Activated CD8-positive, alpha-beta T cell treated with anti-CD3 and anti-CD28 coated beads for 36 hours (primary cell): ENCODE results near the gene TNFAIP8L2. TPM values are rescaled to one million over a fixed set of nuclear protein-coding genes. Genes with fewer than 3 reads are reported as not detected.
A peak's percentile ranks its signal among the peaks of the same experiment; 100 is the strongest.

Source experiments
- ATAC-seq: fragments of 200-7000 bp; cut with Tn5 transposase; one replicate; pipeline ENCODE4 v1.10.0; 2021; ENCODE audit warnings: mild to moderate bottlenecking, moderate library complexity
- CTCF ChIA-PET: fragments of 350-600 bp; sonication (Branson Sonifier 250); formaldehyde crosslinking; loops from one replicate; lab custom pipeline; 2021; ENCODE audit warnings: antibody characterized with exemption; lab: Charles Lee
- POLR2A ChIA-PET: fragments of 350-600 bp; sonication (Branson Sonifier 250); formaldehyde crosslinking; loops from one replicate; lab custom pipeline; 2021; ENCODE audit warnings: antibody characterized with exemption; lab: Charles Lee
- DNase-seq: peaks from one replicate; pipeline ENCODE4 v3.0.0-alpha.2; 2020
- H3K27ac Mint-ChIP-seq: one replicate; pipeline ENCODE4 v1.8.0; 2021; ENCODE audit warnings: mild to moderate bottlenecking, mixed read lengths
- H3K27me3 Mint-ChIP-seq: one replicate; pipeline ENCODE4 v1.8.0; 2021; ENCODE audit warnings: mixed read lengths
- H3K36me3 Mint-ChIP-seq: one replicate; pipeline ENCODE4 v1.8.0; 2021; ENCODE audit warnings: low read depth, mixed read lengths
- H3K4me1 Mint-ChIP-seq: one replicate; pipeline ENCODE4 v1.8.0; 2021; ENCODE audit warnings: low read depth, mixed read lengths
- H3K4me3 Mint-ChIP-seq: one replicate; pipeline ENCODE4 v1.8.0; 2021; ENCODE audit warnings: mild to moderate bottlenecking, moderate library complexity, mixed read lengths
- H3K9me3 Mint-ChIP-seq: one replicate; pipeline ENCODE4 v1.8.0; 2021; ENCODE audit warnings: mixed read lengths
- CTCF ChIP-seq: fragments of 200-600 bp; IDR thresholded peaks from one replicate; pipeline ENCODE4 v1.8.0; 2022; ENCODE audit warnings: antibody characterized with exemption, mild to moderate bottlenecking
- intact Hi-C: fragments of 100-400 bp; cut with micrococcal nuclease; formaldehyde crosslinking; loops from one replicate; pipeline ENCODE4 v1.10.0; 2022
- total RNA-seq, 2 experiments: library from RNA; stranded (reverse); gene quantifications; one replicate each; pipeline ENCODE4 v1.2.3, GENCODE V29; 2021

TNFAIP8L2 gene
- total RNA-seq, 2 experiments from 2014 or later, result 16.1 to 17.5 TPM

DNA sequence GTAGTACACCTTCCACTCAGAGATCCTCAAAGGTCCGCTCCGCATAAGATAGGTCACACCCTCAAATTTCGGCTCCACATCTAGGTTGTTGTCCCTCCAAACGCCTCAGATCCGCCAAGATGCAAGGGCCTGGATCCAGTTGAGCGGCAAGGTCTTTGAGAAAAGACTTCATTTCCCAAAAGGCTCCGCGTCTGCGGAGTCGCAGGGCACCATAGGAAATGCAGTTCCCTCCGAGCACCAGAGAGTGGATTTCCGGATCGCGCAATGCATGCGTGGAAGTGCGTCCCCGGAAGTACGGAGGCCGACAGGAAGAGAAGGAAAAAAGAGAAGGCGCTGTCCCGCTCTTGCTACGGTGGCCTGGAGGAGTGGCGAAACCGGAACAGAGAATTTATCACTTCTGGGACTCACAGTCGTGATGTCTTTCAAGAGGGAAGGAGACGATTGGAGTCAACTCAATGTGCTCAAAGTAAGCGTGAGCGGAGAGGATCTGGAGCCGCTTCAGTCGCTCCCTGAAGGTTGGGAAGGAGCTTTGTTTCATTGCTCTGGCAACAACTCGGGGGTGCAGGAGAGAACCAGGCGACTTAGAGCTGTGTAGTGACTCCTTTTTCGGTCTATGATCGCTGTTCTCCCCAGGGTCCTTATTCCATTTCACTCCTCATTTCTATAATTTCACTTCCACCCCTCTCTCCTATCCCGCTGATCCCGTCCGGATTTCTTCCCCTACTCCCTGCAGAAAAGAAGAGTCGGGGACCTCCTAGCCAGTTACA lies 9.5 kb downstream of the TNFAIP8L2 start, which contains the start of the genes LYSMD1 and SCNM1:
TSS of gene LYSMD1 (minus strand) at position 165 of the 767 bp plus-strand sequence. CDS start 644 bp downstream, outside the sequence.
TSS of gene SCNM1 (plus strand) at position 407 of the 767 bp plus-strand sequence. CDS start at position 416, 9 bp downstream.
- TF ChIP-seq CTCF, result no peak
- peak within 1 kb of the TSS; percentile 94 for H3K27ac Mint-ChIP-seq
- H3K4me3 Mint-ChIP-seq, result peak within 1 kb of the TSS; percentile 91
- intact Hi-C loops, result loop anchor here (1.0 kb wide), 1 partner anchor 10 kb away; the partner anchor contains the start of gene TNFAIP8L2
- no peaks in the 10 kb centered on the region for H3K9me3 Mint-ChIP-seq
- peaks cover 46% of the 10 kb centered on the region for H3K4me1 Mint-ChIP-seq
- no peaks in the 10 kb centered on the region for H3K27me3 Mint-ChIP-seq
- POLR2A ChIA-PET, result interaction anchor here (0.6 to 3.3 kb wide), 9 partner anchors 8 to 182 kb away, joined by 3 to 25 read pairs (median 3); partner anchors contain the start of genes PSMD4, TNFAIP8L2 and VPS72
- DNase-seq (peak; percentile 98), ATAC-seq (peak; percentile 97)
- peaks cover 49% of the 10 kb centered on the region for H3K36me3 Mint-ChIP-seq
- CTCF ChIA-PET, result interaction anchor here (1.1 to 2.6 kb wide), 5 partner anchors 9 to 86 kb away, joined by 3 to 13 read pairs (median 5); partner anchors contain the start of genes TNFAIP8L2 and VPS72

DNA sequence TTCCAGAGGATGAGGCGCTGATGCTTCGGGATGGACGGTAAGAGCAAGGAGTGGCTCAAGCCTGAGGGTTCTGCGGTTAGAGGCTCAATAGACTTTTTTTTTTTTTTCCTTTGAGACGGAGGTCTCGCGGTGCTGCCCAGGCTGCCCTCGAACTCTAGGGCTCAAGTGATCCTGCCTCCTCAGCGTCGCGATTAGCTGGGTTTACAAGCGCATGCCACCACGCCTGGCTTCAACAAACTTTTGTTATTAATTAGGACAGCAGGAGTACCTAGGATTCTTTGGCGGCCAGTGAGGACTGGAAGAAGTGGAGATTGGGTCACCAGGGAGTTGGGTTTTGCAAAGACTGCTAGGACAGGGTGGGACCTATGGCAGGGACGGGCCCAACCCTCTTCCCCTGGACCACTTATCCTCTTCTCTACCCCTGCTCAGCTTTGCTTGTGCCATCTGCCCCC lies 10.1 kb downstream of the TNFAIP8L2 start:
- POLR2A ChIA-PET, result interaction anchor here (0.6 to 3.3 kb wide), 8 partner anchors 9 to 183 kb away, joined by 3 to 25 read pairs (median 3); partner anchors contain the start of genes PSMD4, TNFAIP8L2 and VPS72
- DNase-seq (peak; percentile 23), ATAC-seq (peak; percentile 0)
- no peak for TF ChIP-seq CTCF
- intact Hi-C loops, result no loop called here
- CTCF ChIA-PET, result interaction anchor here (1.1 to 2.6 kb wide), 6 partner anchors 9 to 171 kb away, joined by 3 to 13 read pairs (median 4); partner anchors contain the start of genes TNFAIP8L2 and VPS72
- Mint-ChIP-seq H3K27me3 (no peaks in the 10 kb centered on the region), H3K9me3 (no peaks in the 10 kb centered on the region), H3K36me3 (peaks cover 48% of the 10 kb centered on the region), H3K4me3 (peak overlapping the region; percentile 91), H3K27ac (peak overlapping the region; percentile 94), H3K4me1 (peaks cover 44% of the 10 kb centered on the region)

DNA sequence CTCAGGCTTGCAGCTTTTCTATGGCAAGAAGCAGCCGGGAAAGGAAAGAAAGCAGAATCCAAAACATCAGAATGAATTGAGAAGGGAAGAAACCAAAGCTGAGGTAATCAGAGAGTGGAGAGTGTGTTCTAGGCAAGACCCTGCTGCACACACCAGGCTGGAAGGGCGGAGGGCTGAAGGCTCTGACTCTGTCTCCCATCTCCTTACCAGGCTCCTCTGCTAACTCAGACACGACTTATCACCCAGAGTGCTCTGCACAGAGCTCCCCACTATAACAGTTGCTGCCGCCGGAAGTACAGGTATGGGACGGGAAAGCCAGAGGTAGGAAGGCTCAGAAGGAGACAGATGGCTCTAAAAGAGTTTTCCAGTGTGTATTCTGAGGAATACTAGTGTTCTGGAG lies 10.7 kb downstream of the TNFAIP8L2 start:
- POLR2A ChIA-PET, result interaction anchor here (1.0 to 3.3 kb wide), 4 partner anchors 10 to 72 kb away, joined by 3 to 25 read pairs (median 12); partner anchors contain the start of genes TNFAIP8L2 and VPS72
- intact Hi-C loops, result no loop called here
- peak overlapping the region; percentile 94 for H3K27ac Mint-ChIP-seq
- H3K4me1 Mint-ChIP-seq, result peaks cover 38% of the 10 kb centered on the region
- peak overlapping the region; percentile 91 for H3K4me3 Mint-ChIP-seq
- TF ChIP-seq CTCF, result no peak
- no peaks in the 10 kb centered on the region for H3K27me3 Mint-ChIP-seq
- CTCF ChIA-PET, result interaction anchor here (1.1 to 2.6 kb wide), 7 partner anchors 10 to 171 kb away, joined by 3 to 13 read pairs (median 5); partner anchors contain the start of genes TNFAIP8L2 and VPS72
- DNase-seq (no peak), ATAC-seq (no peak)
- H3K9me3 Mint-ChIP-seq, result no peaks in the 10 kb centered on the region
- H3K36me3 Mint-ChIP-seq, result peaks cover 42% of the 10 kb centered on the region

- no peak for TF ChIP-seq CTCF
- Mint-ChIP-seq H3K4me3 (no peak overlapping the region), H3K9me3 (no peaks in the 10 kb centered on the region), H3K4me1 (peaks cover 15% of the 10 kb centered on the region), H3K27ac (no peak overlapping the region), H3K27me3 (no peaks in the 10 kb centered on the region), H3K36me3 (peaks cover 33% of the 10 kb centered on the region)
- intact Hi-C loops, result no loop called here
- ChIA-PET POLR2A (interaction anchor here (0.9 to 1.3 kb wide), 4 partner anchors 11 to 18 kb away, joined by 3 read pairs; partner anchors contain the start of gene VPS72), CTCF (interaction anchor here (1.0 to 1.1 kb wide), 2 partner anchors 22 to 81 kb away, joined by 4 read pairs; no protein-coding TSS in a partner anchor)
- no peak for ATAC-seq
- DNase-seq, result no peak
Measured at GRCh38 chr1:151171190-151171589, 14.7 kb downstream of the TNFAIP8L2 start.
